ENCODE data around the gene UQCC5. TPM values are rescaled to one million over a fixed set of nuclear protein-coding genes. Genes with fewer than 3 reads are reported as not detected.
A peak's percentile ranks its signal among the peaks of the same experiment; 100 is the strongest.

UQCC5 gene, protein sequence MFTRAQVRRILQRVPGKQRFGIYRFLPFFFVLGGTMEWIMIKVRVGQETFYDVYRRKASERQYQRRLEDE
- 90.1 TPM for polyA plus RNA-seq (2012; ENCODE audit: insufficient read length, low read depth)

DNA sequence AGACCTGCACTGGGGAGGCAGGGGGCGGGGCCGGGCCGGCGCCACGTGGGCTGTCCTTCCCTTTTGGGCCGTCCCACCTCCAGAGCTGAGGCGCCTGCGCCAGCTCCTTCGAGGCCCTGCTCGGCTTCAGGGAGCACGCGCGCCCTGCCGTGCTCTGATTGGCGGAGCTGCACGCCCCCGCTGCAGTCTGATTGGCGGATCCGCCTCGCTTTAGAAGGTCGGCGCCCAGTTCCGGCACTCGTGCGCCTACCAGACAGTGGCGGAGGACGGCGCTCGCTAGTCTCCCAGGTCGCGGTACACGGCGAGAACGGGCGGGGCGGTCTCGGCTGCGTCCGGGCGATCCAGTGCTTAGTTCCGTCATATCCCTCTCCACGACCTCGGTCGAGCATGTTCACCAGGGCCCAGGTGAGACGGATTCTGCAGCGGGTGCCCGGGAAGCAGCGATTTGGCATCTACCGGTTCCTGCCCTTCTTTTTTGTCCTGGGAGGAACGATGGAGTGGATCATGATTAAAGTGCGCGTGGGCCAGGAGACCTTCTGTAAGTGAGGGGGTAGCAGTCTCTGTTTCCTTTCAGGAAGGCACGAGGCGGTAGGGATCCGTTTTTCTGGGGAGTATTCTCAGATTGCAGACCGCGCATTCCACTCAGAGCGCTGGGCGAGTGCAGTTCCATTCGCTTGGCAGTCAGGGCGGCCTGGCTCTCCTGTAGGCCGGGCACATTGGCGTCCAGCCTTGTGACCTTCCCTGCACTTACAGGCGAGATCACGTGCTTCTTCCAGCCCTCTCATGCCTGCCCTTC, at the start of gene UQCC5:
TSS of gene UQCC5 (plus strand) at position 237 of the 796 bp plus-strand sequence. CDS start at position 388, 151 bp downstream.
- TF ChIP-seq, protein P1, sequence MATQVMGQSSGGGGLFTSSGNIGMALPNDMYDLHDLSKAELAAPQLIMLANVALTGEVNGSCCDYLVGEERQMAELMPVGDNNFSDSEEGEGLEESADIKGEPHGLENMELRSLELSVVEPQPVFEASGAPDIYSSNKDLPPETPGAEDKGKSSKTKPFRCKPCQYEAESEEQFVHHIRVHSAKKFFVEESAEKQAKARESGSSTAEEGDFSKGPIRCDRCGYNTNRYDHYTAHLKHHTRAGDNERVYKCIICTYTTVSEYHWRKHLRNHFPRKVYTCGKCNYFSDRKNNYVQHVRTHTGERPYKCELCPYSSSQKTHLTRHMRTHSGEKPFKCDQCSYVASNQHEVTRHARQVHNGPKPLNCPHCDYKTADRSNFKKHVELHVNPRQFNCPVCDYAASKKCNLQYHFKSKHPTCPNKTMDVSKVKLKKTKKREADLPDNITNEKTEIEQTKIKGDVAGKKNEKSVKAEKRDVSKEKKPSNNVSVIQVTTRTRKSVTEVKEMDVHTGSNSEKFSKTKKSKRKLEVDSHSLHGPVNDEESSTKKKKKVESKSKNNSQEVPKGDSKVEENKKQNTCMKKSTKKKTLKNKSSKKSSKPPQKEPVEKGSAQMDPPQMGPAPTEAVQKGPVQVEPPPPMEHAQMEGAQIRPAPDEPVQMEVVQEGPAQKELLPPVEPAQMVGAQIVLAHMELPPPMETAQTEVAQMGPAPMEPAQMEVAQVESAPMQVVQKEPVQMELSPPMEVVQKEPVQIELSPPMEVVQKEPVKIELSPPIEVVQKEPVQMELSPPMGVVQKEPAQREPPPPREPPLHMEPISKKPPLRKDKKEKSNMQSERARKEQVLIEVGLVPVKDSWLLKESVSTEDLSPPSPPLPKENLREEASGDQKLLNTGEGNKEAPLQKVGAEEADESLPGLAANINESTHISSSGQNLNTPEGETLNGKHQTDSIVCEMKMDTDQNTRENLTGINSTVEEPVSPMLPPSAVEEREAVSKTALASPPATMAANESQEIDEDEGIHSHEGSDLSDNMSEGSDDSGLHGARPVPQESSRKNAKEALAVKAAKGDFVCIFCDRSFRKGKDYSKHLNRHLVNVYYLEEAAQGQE (IDR thresholded peaks at IDR 0.05; ENCODE audit: insufficient read depth in 1 of 2, low read depth in 2 of 2, low read length in 2 of 2) = 0 out of 4 replicates have a peak, but pooled peaks of 1 of the 2 experiments have one; percentile 19
- TF ChIP-seq POLR2AphosphoS5 (IDR thresholded peaks at IDR 0.05; ENCODE audit: low read depth, low read length) = peak; percentile 96
- TF ChIP-seq TAF1 (IDR thresholded peaks at IDR 0.05; ENCODE audit: borderline replicate concordance, insufficient read depth, low read length) = peak; percentile 93
- TF ChIP-seq SIN3A (IDR thresholded peaks at IDR 0.05; ENCODE audit: borderline replicate concordance, insufficient read depth, low read length) = no peak

DNA sequence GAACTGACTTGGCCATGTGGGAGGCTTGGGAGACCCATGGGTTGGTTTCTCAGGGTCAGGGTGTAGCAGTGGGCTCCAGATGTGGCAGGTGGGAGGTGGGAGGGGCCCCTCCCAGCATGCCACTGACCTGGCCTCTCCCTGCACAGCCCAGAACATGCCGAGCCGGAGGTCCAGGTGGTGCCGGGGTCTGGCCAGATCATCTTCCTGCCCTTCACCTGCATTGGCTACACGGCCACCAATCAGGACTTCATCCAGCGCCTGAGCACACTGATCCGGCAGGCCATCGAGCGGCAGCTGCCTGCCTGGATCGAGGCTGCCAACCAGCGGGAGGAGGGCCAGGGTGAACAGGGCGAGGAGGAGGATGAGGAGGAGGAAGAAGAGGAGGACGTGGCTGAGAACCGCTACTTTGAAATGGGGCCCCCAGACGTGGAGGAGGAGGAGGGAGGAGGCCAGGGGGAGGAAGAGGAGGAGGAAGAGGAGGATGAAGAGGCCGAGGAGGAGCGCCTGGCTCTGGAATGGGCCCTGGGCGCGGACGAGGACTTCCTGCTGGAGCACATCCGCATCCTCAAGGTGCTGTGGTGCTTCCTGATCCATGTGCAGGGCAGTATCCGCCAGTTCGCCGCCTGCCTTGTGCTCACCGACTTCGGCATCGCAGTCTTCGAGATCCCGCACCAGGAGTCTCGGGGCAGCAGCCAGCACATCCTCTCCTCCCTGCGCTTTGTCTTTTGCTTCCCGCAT, 49.2 kb upstream of the UQCC5 start:
- TF ChIP-seq POLR2AphosphoS5 (IDR thresholded peaks at IDR 0.05; ENCODE audit: low read depth, low read length) (no peak), FOXP2 (optimal IDR thresholded peaks at IDR 0.05; ENCODE audit: borderline replicate concordance, extremely low read depth, extremely low read length, insufficient read depth) (no peak), TAF1 (IDR thresholded peaks at IDR 0.05; ENCODE audit: borderline replicate concordance, insufficient read depth, low read length) (no peak), SIN3A (IDR thresholded peaks at IDR 0.05; ENCODE audit: borderline replicate concordance, insufficient read depth, low read length) (no peak)
- TF ChIP-seq, protein P1 (IDR thresholded peaks at IDR 0.05; ENCODE audit: insufficient read depth in 1 of 2, low read depth in 2 of 2, low read length in 2 of 2) = no peak

DNA sequence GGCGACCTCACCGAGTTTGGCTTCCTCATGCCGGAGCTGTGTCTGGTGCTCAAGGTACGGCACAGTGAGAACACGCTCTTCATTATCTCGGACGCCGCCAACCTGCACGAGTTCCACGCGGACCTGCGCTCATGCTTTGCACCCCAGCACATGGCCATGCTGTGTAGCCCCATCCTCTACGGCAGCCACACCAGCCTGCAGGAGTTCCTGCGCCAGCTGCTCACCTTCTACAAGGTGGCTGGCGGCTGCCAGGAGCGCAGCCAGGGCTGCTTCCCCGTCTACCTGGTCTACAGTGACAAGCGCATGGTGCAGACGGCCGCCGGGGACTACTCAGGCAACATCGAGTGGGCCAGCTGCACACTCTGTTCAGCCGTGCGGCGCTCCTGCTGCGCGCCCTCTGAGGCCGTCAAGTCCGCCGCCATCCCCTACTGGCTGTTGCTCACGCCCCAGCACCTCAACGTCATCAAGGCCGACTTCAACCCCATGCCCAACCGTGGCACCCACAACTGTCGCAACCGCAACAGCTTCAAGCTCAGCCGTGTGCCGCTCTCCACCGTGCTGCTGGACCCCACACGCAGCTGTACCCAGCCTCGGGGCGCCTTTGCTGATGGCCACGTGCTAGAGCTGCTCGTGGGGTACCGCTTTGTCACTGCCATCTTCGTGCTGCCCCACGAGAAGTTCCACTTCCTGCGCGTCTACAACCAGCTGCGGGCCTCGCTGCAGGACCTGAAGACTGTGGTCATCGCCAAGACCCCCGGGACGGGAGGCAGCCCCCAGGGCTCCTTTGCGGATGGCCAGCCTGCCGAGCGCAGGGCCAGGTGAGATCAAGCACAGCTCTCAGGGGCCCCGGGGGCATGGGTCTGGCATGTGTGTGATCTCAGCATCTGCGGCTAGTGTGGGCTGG, 48.4 kb upstream of the UQCC5 start:
- TF ChIP-seq FOXP2 (optimal IDR thresholded peaks at IDR 0.05; ENCODE audit: borderline replicate concordance, extremely low read depth, extremely low read length, insufficient read depth) (no peak), TAF1 (IDR thresholded peaks at IDR 0.05; ENCODE audit: borderline replicate concordance, insufficient read depth, low read length) (no peak), SIN3A (IDR thresholded peaks at IDR 0.05; ENCODE audit: borderline replicate concordance, insufficient read depth, low read length) (no peak), POLR2AphosphoS5 (IDR thresholded peaks at IDR 0.05; ENCODE audit: low read depth, low read length) (no peak)
- TF ChIP-seq, protein P1 (IDR thresholded peaks at IDR 0.05; ENCODE audit: insufficient read depth in 1 of 2, low read depth in 2 of 2, low read length in 2 of 2) = no peak

DNA sequence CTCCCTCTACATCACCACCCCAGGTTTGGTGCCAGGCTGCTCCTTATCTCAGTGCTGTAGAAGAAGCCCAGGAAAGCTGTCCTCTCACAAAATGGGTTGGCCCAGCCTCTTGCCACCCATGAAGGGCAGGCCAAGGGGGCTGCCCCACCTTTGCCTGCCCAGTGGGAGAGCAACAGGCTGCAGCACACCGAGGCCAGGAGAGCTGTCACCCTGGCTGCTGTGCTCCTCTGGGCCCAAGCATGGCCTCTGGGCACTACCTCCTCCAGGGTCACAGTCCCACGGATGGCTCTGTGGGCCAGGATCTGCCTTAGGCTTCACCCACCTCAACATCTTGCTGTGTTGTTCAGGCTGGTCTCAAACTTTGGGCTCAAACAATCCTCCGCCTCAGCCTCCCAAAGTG, 47.7 kb upstream of the UQCC5 start:
- TF ChIP-seq SIN3A (IDR thresholded peaks at IDR 0.05; ENCODE audit: borderline replicate concordance, insufficient read depth, low read length) (no peak), TAF1 (IDR thresholded peaks at IDR 0.05; ENCODE audit: borderline replicate concordance, insufficient read depth, low read length) (no peak), POLR2AphosphoS5 (IDR thresholded peaks at IDR 0.05; ENCODE audit: low read depth, low read length) (no peak), FOXP2 (optimal IDR thresholded peaks at IDR 0.05; ENCODE audit: borderline replicate concordance, extremely low read depth, extremely low read length, insufficient read depth) (no peak)
- TF ChIP-seq, protein P1 (IDR thresholded peaks at IDR 0.05; ENCODE audit: insufficient read depth in 1 of 2, low read depth in 2 of 2, low read length in 2 of 2) = no peak
